Immature natural killer cell (primary cell): Measurements from ENCODE around the gene ZMYND11. TPM values are rescaled to one million over a fixed set of nuclear protein-coding genes. Genes with fewer than 3 reads are reported as not detected.
A peak's percentile ranks its signal among the peaks of the same experiment; 100 is the strongest.
"Not testable (repeated sequence)": the region's sequence is repeated elsewhere in the genome, so short reads cannot be mapped to it uniquely, and the experiment has no call there.

Source experiments
- DNase-seq, 3 donors: peaks; one replicate each; pipeline ENCODE4 v3.0.0; 2022; ENCODE audit warnings: mixed read lengths in 1 of 3
- H3K27ac Mint-ChIP-seq, 6 donors: one replicate each; pipeline ENCODE4 v1.8.0; 2020; ENCODE audit warnings: mixed read lengths in 6 of 6, mild to moderate bottlenecking in 5 of 6, inconsistent platforms in 4 of 6, moderate library complexity in 3 of 6
- H3K27me3 Mint-ChIP-seq, 3 donors: one replicate each; pipeline ENCODE4 v1.8.0; 2020 to 2021; ENCODE audit warnings: low read depth in 3 of 3, mild to moderate bottlenecking in 3 of 3, mixed read lengths in 3 of 3, moderate library complexity in 3 of 3, inconsistent platforms in 1 of 3
- H3K36me3 Mint-ChIP-seq, 3 donors: one replicate each; pipeline ENCODE4 v1.8.0; 2020; ENCODE audit warnings: mixed read lengths in 3 of 3, inconsistent platforms in 2 of 3, mild to moderate bottlenecking in 2 of 3
- H3K4me1 Mint-ChIP-seq, 2 donors: one replicate each; pipeline ENCODE4 v1.8.0; 2020; ENCODE audit warnings: inconsistent platforms in 2 of 2, mild to moderate bottlenecking in 2 of 2, mixed read lengths in 2 of 2, moderate library complexity in 1 of 2
- H3K4me3 Mint-ChIP-seq, 5 donors: one replicate each; pipeline ENCODE4 v1.8.0; 2020; ENCODE audit warnings: mild to moderate bottlenecking in 5 of 5, mixed read lengths in 5 of 5, inconsistent platforms in 3 of 5, moderate library complexity in 3 of 5
- H3K9me3 Mint-ChIP-seq, 6 donors: one replicate each; pipeline ENCODE4 v1.8.0; 2020; ENCODE audit warnings: mild to moderate bottlenecking in 6 of 6, mixed read lengths in 6 of 6, inconsistent platforms in 4 of 6, moderate library complexity in 3 of 6
- polyA plus RNA-seq, 3 donors: library from polyadenylated mRNA; unstranded; fragments of 300-500 nt; fragmentation: Illumina TruSeq; gene quantifications; one replicate each; pipeline ENCODE4 v1.2.3, GENCODE V29; 2021

ZMYND11 gene
- polyA plus RNA-seq, 3 donors from 2014 or later, result 24.4 to 58.9 (median 29.4) TPM

- no peak for DNase-seq
- peaks cover 51 to 68% (median 57%) of the 10 kb centered on the region in 3 donors for H3K36me3 Mint-ChIP-seq
- peaks cover 0 to 4% (median 2%) of the 10 kb centered on the region in 3 donors for H3K27me3 Mint-ChIP-seq
- no peaks in the 10 kb centered on the region for H3K9me3 Mint-ChIP-seq
- H3K4me3 Mint-ChIP-seq, result no peak overlapping the region
- H3K4me1 Mint-ChIP-seq, result peaks cover 2 to 5% of the 10 kb centered on the region in 2 donors
- H3K27ac Mint-ChIP-seq, result peak overlapping the region in 2 of 6 donors; percentile 2 to 41
These were observed 116.8 kb downstream of the ZMYND11 start for GRCh38 chr10:251982-252582.

DNA sequence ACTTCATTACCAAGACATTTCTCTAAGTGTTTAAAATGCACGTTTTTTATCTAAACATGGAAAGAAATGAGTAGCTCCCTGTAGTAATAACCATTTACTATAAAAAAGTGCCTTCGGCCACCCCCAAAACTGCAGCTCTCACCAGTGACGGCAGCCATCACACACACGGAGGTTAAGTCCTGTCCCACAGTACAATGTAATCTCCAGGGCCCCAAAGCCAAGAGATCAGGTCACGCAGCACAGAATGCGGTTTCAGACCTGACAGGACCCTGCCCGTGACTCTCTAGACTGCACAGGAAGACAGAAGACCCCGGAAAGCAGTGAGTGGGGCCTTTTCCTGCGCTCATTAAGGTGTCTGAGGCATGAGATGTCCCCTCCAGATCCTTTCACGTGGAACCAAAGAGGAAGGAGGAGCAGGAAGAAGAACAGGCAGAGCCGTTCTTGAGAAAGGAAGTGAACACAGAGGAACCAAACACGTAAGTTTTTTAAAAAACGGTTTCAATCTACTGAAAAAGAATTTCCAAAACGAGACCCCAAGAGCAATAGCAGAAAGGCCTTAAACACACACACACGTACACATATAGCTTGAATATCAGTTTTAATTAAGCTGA lies 125.7 kb downstream of the ZMYND11 start:
- H3K9me3 Mint-ChIP-seq, result no peaks in the 10 kb centered on the region
- DNase-seq, result no peak
- H3K4me1 Mint-ChIP-seq, result no peaks in the 10 kb centered on the region
- no peak overlapping the region for H3K27ac Mint-ChIP-seq
- H3K4me3 Mint-ChIP-seq, result no peak overlapping the region
- peaks cover 0 to 7% (median 6%) of the 10 kb centered on the region in 3 donors for H3K36me3 Mint-ChIP-seq
- H3K27me3 Mint-ChIP-seq, result peaks cover 2 to 5% (median 4%) of the 10 kb centered on the region in 3 donors

DNA sequence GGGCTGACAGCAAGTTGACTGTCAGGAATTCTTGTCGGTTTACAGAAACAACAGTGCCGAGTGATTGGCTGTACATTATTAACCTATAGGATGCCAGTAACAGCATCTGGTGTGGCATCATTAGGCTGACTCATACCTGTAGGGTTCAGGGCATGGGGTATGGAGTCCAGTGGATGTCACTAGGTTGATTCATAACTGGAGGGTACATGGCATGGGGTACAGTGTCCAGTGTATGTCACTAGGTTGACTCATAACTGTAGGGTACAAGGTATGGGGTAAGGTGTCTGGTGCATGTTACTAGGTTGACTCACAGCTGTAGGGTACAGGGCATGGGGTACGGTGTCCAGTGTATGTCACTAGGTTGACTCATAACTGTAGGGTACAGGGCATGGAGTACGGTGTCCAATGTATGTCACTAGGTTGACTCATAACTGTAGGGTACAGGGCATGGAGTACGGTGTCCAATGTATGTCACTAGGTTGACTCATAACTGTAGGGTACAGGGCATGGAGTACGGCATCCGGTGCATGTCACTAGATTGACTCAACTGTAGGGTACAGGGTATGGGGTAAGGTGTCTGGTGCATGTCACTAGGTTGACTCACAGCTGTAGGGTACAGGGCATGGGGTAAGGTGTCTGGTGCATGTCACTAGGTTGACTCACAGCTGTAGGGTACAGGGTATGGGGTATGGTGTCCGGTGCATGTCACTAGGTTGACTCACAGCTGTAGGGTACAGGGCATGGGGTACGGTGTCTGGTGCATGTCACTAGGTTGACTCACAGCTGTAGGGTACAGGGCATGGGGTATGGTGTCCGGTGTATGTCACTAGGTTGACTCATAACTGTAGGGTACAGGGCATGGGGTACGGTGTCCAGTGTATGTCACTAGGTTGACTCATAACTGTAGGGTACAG lies 129.2 kb downstream of the ZMYND11 start:
- H3K36me3 Mint-ChIP-seq, DNase-seq, H3K27me3 Mint-ChIP-seq, H3K4me1 Mint-ChIP-seq, H3K9me3 Mint-ChIP-seq, H3K27ac Mint-ChIP-seq, H3K4me3 Mint-ChIP-seq: not testable (repeated sequence)

DNA sequence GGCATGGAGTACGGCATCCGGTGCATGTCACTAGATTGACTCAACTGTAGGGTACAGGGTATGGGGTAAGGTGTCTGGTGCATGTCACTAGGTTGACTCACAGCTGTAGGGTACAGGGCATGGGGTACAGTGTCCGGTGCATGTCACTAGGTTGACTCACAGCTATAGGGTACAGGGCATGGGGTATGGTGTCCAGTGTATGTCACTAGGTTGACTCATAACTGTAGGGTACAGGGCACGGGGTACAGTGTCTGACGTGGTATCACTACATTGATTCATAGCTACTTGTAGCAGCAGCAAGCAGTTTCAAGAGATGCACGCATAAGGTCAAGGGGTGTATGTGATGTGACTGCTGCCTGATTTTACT lies 129.8 kb downstream of the ZMYND11 start:
- H3K9me3 Mint-ChIP-seq, DNase-seq, H3K27ac Mint-ChIP-seq, H3K4me3 Mint-ChIP-seq, H3K4me1 Mint-ChIP-seq, H3K36me3 Mint-ChIP-seq, H3K27me3 Mint-ChIP-seq: not testable (repeated sequence)

DNA sequence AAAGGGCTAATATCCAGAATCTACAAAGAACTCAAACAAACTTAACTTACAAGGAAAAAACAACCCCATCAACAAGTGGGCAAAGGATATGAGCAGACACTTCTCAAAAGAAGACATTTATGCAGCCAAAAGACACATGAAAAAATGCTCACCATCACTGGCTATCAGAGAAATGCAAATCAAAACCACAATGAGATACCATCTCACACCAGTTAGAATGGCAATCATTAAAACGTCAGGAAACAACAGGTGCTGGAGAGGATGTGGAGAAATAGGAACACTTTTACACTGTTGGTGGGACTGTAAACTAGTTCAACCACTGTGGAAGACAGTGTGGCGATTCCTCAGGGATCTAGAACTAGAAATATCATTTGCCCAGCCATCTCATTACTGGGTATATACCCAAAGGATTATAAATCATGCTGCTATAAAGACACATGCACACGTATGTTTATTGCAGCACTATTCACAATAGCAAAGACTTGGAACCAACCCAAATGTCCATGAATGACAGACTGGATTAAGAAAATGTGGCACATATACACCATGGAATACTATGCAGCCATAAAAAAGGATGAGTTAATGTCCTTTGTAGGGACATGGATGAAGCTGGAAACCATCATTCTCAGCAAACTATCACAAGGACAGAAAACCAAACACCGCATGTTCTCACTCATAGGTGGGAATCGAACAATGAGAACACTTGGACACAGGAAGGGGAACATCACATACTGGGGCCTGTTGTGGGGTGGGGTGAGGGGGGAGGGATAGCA lies 130.7 kb downstream of the ZMYND11 start:
- H3K27me3 Mint-ChIP-seq, DNase-seq, H3K36me3 Mint-ChIP-seq, H3K4me1 Mint-ChIP-seq, H3K4me3 Mint-ChIP-seq, H3K27ac Mint-ChIP-seq, H3K9me3 Mint-ChIP-seq: not testable (repeated sequence)

- no peaks in the 10 kb centered on the region for H3K4me1 Mint-ChIP-seq
- H3K36me3 Mint-ChIP-seq, result no peaks in the 10 kb centered on the region
- no peak for DNase-seq
- no peak overlapping the region for H3K4me3 Mint-ChIP-seq
- no peak overlapping the region for H3K27ac Mint-ChIP-seq
- H3K9me3 Mint-ChIP-seq, result no peaks in the 10 kb centered on the region
- H3K27me3 Mint-ChIP-seq, result peaks cover 0 to 8% (median 2%) of the 10 kb centered on the region in 3 donors
These were observed 131.7 kb downstream of the ZMYND11 start for GRCh38 chr10:266974-267425.

GRCh38 chr10:267705-268104 lies 132.4 kb downstream of the ZMYND11 start:
- no peak for DNase-seq
- no peaks in the 10 kb centered on the region for H3K9me3 Mint-ChIP-seq
- H3K4me3 Mint-ChIP-seq, result no peak overlapping the region
- no peaks in the 10 kb centered on the region for H3K36me3 Mint-ChIP-seq
- H3K27ac Mint-ChIP-seq, result no peak overlapping the region
- peaks cover 0 to 10% (median 2%) of the 10 kb centered on the region in 3 donors for H3K27me3 Mint-ChIP-seq
- H3K4me1 Mint-ChIP-seq, result no peaks in the 10 kb centered on the region

GRCh38 chr10:269440-270074 lies 134.3 kb downstream of the ZMYND11 start:
- no peak overlapping the region for H3K27ac Mint-ChIP-seq
- H3K9me3 Mint-ChIP-seq, result no peaks in the 10 kb centered on the region
- no peak overlapping the region for H3K4me3 Mint-ChIP-seq
- peaks cover 0 to 9% (median 2%) of the 10 kb centered on the region in 3 donors for H3K27me3 Mint-ChIP-seq
- H3K4me1 Mint-ChIP-seq, result no peaks in the 10 kb centered on the region
- DNase-seq, result no peak
- no peaks in the 10 kb centered on the region for H3K36me3 Mint-ChIP-seq

DNA sequence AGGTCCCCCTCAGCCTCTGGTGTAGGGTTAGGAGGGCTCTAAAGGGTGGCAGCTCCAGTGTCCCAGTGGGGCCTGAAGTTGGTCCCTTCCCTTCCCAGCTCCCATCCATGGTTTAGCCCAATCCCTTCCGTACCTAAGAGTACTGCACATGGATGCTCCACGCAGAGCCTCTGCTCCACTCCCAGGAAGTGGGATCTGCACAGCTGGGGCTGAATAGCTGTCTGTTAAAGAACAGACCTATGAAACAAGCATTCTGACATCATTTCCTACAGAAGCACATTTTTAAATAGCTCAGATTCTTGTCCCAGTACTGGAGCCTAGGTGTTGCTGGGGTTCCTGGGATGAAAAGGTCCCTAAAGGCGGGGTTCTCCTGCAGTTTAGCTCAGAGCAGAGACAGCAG lies 135.9 kb downstream of the ZMYND11 start:
- H3K36me3 Mint-ChIP-seq, result no peaks in the 10 kb centered on the region

GRCh38 chr10:271722-272121 lies 136.5 kb downstream of the ZMYND11 start:
- Mint-ChIP-seq H3K36me3 (no peaks in the 10 kb centered on the region), H3K9me3 (no peaks in the 10 kb centered on the region)

More for the DNA sequence above, 135.9 kb downstream of the ZMYND11 start:
- DNase-seq, result no peak
- peaks cover 0 to 9% (median 2%) of the 10 kb centered on the region in 3 donors for H3K27me3 Mint-ChIP-seq
- H3K4me3 Mint-ChIP-seq, result no peak overlapping the region
- H3K4me1 Mint-ChIP-seq, result no peaks in the 10 kb centered on the region
- H3K27ac Mint-ChIP-seq, result no peak overlapping the region
- H3K9me3 Mint-ChIP-seq, result no peaks in the 10 kb centered on the region

DNA sequence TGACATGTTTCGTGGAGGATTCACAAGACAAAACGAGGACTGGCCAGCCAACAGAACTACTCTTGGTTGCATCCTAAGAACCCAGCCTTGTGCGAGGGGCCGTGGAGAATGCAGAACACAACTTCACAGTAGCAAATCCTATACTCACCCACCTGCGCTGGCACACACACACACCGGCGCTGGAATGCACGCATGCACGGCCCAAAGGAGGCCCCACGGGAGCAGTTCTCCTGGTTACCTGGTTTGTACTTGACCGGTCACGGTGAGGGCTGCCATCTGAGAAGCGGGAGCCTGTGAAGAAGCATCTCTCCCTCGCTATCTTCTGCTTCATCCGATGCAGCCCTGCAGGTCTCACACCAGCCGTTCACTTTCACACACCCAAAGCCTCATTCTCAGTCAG lies 137.8 kb downstream of the ZMYND11 start:
- no peaks in the 10 kb centered on the region for H3K36me3 Mint-ChIP-seq
- H3K4me1 Mint-ChIP-seq, result no peaks in the 10 kb centered on the region
- no peak for DNase-seq
- peaks cover 0 to 9% (median 4%) of the 10 kb centered on the region in 3 donors for H3K27me3 Mint-ChIP-seq
- H3K4me3 Mint-ChIP-seq, result no peak overlapping the region
- H3K27ac Mint-ChIP-seq, result no peak overlapping the region
- no peaks in the 10 kb centered on the region for H3K9me3 Mint-ChIP-seq

More at GRCh38 chr10:271722-272121, 136.5 kb downstream of the ZMYND11 start:
- Mint-ChIP-seq H3K4me1 (no peaks in the 10 kb centered on the region), H3K27me3 (peaks cover 0 to 9% (median 2%) of the 10 kb centered on the region in 3 donors), H3K4me3 (no peak overlapping the region), H3K27ac (no peak overlapping the region)
- DNase-seq, result no peak

GRCh38 chr10:274866-275265 lies 139.6 kb downstream of the ZMYND11 start:
- Mint-ChIP-seq H3K27ac (no peak overlapping the region), H3K4me3 (no peak overlapping the region), H3K4me1 (no peaks in the 10 kb centered on the region), H3K36me3 (no peaks in the 10 kb centered on the region), H3K27me3 (peaks cover 0 to 9% (median 4%) of the 10 kb centered on the region in 3 donors), H3K9me3 (no peaks in the 10 kb centered on the region)
- no peak for DNase-seq

DNA sequence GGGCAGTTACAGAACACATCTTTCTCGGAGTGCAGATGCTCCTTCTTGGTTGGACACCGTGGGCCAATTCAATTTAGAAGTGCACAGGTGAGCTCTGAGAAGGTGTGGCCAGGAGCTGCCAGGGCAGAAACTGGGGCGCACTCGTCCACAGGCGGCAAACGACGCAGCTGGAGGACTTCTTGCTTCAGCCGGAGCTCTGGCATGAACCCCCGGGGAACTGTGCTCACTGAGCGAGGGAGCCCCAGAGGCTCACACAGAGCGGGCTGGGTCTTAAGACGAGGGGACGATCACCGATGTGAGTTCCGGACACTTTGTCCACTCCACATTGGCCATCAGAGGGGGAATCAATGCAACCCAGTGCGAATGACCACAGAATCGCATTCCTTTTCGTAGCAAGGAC lies 140.4 kb downstream of the ZMYND11 start:
- Mint-ChIP-seq H3K27me3 (peaks cover 3 to 9% (median 4%) of the 10 kb centered on the region in 3 donors), H3K36me3 (no peaks in the 10 kb centered on the region), H3K4me1 (no peaks in the 10 kb centered on the region), H3K9me3 (no peaks in the 10 kb centered on the region), H3K27ac (no peak overlapping the region), H3K4me3 (no peak overlapping the region)
- DNase-seq, result no peak
